WI38 (cell line): ENCODE data around the gene PRDM16.

Source experiments
- H3K4me3 ChIP-seq: 2 replicates; pipeline ENCODE4 v1.5.1; 2011; ENCODE audit warnings: low read depth, mild to moderate bottlenecking, control low read depth, low read length
- TF ChIP-seq, protein P1 (sequence below): IDR thresholded peaks from 2 replicates; pipeline ENCODE4 v1.5.1; 2012; ENCODE audit warnings: low read depth, mild to moderate bottlenecking, control low read depth, low read length

PRDM16 gene

DNA sequence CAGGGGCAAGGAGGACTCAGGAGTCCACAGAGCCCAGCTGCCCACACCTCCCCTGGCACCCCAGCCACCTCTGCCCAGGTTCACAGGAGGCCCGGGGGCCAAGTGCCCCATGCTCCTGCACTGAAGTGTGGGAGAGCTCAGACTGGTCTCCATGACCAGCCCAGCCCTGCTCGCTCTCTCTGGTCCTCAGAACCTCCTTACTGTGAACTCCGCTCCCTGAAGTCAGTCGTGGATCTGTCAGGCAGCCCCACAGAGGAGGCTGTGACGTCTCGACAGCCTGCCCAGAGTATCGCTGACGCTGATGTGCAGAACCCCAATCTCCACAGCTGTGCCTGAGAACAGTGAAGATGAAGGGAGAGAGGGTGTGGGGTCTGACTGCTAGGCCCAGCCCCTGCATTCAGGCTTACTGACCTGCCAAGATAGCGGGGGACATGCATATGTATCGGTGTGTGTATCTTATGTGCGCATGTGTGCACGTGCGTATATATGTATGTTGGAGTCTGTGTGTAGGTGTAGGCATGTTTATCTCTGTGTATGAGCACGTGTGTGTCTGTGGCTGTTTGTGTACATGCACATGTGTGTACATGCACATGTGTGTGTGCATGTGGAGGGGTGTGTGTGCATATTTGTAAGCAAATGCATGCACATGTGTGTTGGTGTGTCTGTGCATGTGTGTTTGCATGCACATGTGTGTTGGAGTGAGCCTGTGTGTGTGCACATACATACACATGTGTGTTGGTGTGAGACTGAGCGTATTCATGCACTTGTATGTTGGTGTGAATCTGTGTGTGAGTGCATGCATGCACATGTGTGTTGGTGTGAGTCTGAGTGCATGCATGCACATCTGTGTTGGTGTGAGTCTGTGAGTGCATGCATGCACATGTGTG, 267.0 kb downstream of the PRDM16 start:
- H3K4me3 ChIP-seq: no peak overlapping the region
- TF ChIP-seq, protein P1, sequence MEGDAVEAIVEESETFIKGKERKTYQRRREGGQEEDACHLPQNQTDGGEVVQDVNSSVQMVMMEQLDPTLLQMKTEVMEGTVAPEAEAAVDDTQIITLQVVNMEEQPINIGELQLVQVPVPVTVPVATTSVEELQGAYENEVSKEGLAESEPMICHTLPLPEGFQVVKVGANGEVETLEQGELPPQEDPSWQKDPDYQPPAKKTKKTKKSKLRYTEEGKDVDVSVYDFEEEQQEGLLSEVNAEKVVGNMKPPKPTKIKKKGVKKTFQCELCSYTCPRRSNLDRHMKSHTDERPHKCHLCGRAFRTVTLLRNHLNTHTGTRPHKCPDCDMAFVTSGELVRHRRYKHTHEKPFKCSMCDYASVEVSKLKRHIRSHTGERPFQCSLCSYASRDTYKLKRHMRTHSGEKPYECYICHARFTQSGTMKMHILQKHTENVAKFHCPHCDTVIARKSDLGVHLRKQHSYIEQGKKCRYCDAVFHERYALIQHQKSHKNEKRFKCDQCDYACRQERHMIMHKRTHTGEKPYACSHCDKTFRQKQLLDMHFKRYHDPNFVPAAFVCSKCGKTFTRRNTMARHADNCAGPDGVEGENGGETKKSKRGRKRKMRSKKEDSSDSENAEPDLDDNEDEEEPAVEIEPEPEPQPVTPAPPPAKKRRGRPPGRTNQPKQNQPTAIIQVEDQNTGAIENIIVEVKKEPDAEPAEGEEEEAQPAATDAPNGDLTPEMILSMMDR: no peak

DNA sequence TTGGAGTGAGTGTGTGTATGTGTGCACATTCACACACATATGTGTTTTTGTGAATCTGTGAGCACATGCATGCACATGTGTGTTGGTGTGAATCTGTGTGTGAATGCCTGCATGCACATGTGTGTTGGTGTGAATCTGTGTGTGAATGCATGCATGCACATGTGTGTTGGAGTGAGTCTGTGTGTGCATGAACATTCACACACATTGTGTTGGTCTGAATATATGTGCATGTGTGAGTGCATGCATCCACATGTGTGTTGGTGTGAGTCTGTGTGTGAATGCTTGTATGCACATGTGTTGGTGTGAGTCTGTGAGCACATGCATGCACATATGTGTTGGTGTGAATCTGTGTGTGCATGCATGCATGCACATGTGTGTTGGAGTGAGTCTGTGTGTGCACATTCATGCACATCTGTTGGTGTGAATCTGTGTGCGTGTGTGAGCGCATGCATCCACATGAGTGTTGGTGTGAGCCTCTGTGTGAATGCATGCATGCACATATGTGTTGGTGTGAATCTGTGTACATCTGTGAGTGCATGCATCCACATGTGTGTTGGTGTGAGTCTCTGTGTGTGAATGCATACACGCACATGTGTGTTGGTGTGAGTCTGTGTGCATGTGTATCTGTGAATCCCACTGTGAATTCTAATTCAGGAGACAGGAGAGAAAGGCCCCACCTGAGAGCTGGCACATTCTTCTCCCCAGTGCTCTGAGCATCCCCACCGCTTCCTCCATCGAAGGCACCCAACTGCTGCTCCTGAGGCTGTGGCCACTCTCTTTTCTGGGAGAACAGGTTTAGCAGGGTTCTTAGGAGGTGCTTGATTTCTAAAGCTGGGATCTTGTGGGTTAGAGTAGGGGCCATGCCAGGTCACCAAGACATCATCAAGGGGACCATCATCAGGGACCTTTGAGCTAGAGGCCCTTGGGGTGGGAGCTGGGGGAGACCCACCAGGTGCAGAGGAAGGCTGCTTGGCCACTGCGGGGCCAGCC, 267.9 kb downstream of the PRDM16 start:
- TF ChIP-seq, protein P1: no peak
- H3K4me3 ChIP-seq: no peak overlapping the region

DNA sequence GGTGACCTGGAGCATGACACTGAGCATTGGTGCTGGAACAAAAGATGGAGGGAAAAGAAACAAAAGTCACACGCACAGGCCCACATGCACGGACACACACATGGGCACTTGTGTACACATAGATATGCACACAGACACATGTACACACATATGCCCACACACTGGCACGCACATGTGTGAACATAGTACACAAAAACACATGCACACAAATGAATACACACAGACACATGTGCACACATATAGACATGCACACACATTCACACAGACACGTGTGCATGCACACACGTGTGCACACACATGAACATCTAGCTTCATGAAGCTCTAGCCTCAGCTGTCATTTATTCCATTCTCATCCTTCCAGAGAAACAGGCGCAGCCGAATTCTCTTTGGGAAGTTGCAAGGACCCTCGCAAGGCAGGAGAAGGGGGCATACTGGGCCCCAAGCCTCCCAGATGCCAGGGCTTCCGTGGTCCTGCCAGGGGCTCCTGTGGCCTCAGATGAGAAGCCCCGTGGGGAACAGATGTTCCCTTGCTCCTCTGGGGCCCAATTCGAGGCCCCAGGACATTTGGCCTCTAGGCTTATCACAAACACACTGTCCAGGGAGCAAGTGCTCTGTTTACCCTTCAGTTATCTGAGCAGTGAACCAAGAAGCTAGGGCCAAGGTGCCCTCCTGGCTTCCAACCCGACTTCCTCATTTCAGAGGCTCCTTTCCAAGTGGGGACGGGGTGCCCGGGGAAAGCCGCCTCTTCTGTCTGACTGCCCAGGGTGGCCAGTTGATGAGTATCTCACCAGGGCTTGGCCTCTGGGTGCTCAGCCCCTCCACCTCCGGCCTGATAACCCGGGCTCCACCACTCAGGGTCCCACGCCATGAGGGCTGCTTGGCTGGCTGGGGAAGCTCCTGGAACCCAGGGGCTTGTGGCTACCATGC, 269.1 kb downstream of the PRDM16 start:
- TF ChIP-seq, protein P1: no peak
- no peak overlapping the region for H3K4me3 ChIP-seq

DNA sequence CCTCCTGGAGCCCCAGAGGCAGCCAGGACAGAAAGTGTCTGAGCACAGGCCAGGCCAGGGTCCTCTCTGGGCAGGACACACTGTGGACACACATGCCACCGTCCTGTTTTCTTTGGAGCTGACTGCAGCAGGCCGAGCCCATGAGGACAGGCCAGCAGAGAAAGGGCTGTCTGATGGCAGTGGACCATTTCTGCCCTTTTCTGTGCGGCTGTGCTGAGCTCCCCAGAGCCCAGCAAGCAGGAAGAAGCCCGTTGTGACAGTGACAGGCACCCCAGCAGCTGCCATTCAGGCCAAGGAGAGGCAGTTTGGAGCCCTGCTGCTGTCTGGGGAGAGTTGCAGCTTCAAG, 269.7 kb downstream of the PRDM16 start:
- TF ChIP-seq, protein P1: no peak
- H3K4me3 ChIP-seq: no peak overlapping the region

DNA sequence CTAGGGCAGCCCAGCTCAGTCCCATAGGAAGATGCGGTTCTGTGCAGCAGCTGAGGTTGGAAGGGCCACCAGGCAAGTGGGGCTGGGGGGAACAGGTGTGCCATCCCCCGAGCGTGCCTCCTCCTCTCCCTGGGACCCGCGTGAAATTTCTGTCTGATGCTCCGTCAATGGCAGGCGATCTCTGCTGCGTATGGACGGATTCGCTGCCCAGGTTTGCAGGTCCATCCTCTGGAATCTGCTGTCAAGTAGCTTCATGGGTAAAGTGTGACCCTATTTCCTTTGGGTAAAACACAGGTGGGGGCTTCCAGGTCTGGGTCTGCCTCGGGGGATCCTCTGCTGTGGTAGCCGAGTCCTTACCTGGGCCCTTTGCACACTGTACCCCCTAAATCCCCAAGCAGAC, 270.9 kb downstream of the PRDM16 start:
- H3K4me3 ChIP-seq: no peak overlapping the region
- TF ChIP-seq, protein P1: no peak

DNA sequence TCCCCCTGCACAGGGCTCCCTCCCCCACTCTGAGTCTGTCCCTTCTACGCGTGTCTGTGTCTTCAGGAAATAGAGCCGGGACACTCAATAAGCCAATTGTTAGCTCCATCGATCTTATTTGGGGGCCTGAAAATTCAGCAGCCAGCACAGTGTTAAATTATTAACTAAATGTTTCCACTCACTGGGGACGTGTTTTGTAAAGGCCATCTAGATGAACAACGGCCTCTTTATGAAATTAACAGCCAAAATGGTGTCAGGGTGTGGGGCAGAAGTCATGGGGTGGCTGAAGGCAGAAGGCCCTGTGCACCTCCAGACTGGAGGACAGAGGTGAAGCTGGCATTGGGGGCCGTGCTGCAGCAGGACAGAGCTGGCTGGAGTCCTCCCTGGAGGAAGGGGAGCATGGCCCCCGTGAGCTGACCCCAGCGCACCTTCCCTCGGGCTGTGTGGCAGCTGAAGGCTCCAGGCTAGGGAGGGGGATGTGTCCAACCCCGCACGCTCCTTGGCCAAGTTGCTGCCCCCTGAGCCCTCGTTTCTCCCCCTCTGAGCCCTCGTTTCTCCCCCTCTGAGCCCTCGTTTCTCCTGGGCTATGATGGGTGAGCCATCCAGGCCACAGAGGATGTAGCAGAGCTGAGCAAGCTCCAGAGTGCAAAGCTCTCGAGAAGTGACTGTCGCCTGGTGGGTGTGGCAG, 271.7 kb downstream of the PRDM16 start:
- TF ChIP-seq, protein P1: no peak
- H3K4me3 ChIP-seq: no peak overlapping the region
